ENCODE results near the gene MILR1.
A peak's percentile ranks its signal among the peaks of the same experiment; 100 is the strongest.
"Not testable (repeated sequence)": the region's sequence is repeated elsewhere in the genome, so short reads cannot be mapped to it uniquely, and the experiment has no call there.

MILR1 gene

GRCh38 chr17:64428406-64428805 is 20.5 kb upstream of the MILR1 start:
- no peak for DNase-seq (ENCODE audit: low read depth)

- DNase-seq (ENCODE audit: low read depth), result not testable (repeated sequence)
Measured at GRCh38 chr17:64430036-64430435, 18.9 kb upstream of the MILR1 start.

GRCh38 chr17:64431534-64431933 is 17.4 kb upstream of the MILR1 start:
- no peak for DNase-seq (ENCODE audit: low read depth)

GRCh38 chr17:64437944-64438525 is 10.9 kb upstream of the MILR1 start:
- DNase-seq (ENCODE audit: low read depth), result no peak

DNA sequence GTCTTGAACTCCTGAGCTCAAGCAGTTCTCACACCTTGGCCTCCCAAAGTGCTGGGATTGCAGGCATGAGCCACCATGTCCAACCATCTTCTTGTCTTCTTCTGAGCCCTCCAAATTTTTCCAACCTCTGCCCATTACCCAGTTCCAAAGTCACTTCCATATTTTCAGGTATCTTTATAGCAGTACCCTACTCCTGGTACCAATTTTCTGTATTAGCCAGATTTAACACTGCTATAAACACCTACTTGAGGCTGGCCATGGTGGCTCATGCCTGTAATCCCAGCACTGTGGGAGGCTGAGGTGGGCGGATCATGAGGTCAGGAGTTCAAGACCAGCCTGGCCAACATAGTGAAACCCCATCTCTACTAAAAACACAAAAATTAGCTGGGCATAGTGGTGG is 9.4 kb upstream of the MILR1 start:
- DNase-seq (ENCODE audit: low read depth), result not testable (repeated sequence)

DNA sequence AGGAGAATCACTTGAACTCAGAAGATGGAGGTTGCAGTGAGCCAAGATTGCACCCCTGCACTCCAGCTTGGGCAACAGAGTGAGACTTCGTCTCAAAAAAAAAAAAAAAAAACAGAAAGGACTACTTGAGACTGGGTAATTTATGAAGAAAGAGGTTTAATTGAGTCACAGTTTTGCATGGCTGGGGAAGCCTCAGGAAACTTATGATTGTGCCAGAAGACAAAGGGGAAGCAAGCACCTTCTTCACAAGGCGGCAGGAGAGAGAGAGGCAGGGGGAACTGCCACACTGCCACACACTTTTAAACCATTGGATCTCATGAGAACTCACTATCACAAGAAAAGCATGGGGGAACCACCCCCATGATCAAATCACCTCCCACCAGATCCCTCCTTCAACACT is 9.0 kb upstream of the MILR1 start:
- no peak for DNase-seq (ENCODE audit: low read depth)

GRCh38 chr17:64441772-64442540 is 7.0 kb upstream of the MILR1 start:
- DNase-seq (ENCODE audit: low read depth), result peak; percentile 23

- no peak for DNase-seq (ENCODE audit: low read depth)
Measured at GRCh38 chr17:64442541-64442971, 6.4 kb upstream of the MILR1 start.

DNA sequence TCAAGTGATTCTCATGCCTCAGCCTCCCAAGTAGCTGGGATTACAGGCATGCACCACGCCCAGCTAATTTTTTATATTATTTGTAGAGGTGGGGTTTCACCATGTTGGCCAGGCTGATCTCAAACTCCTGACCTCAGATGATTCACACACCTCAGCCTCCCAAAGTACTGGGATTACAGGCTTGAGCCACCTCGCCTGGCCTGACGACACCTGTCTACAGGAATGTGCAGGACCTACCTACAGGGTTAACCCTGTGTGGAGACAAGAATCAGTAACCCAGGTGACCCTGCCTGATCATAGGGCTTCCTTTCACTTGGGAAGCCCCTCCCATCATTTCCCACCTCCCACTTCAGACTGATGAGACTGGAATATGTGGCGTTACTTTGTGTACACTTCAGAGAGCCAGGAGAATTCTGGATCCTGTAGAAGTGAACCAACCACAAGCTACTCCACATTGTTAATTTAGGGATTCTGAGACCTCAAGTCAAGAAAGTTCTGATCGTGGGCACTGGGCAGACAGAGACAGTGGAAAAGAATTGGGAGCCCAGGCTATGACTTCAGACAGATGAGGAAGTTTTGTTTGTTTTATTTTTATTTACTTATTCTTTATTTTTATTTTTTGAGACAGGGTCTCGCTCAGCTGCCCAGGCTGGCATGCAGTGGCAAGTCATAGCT is 5.7 kb upstream of the MILR1 start:
- DNase-seq (ENCODE audit: low read depth), result no peak

GRCh38 chr17:64447526-64447925 is 1.4 kb upstream of the MILR1 start:
- DNase-seq (ENCODE audit: low read depth), result no peak

- no peak for DNase-seq (ENCODE audit: low read depth)
Measured at GRCh38 chr17:64449545-64449944, 630 bp downstream of the MILR1 start.

GRCh38 chr17:64455993-64456885 is 7.3 kb downstream of the MILR1 start:
- no peak for DNase-seq (ENCODE audit: low read depth)

GRCh38 chr17:64457156-64457555 is 8.2 kb downstream of the MILR1 start:
- DNase-seq (ENCODE audit: low read depth), result no peak

- DNase-seq (ENCODE audit: low read depth), result no peak
Measured at GRCh38 chr17:64458756-64459155, 9.8 kb downstream of the MILR1 start.

GRCh38 chr17:64459284-64459747 is 10.4 kb downstream of the MILR1 start:
- no peak for DNase-seq (ENCODE audit: low read depth)

- DNase-seq (ENCODE audit: low read depth), result not testable (repeated sequence)
Measured at GRCh38 chr17:64459818-64460217, 10.9 kb downstream of the MILR1 start.

DNA sequence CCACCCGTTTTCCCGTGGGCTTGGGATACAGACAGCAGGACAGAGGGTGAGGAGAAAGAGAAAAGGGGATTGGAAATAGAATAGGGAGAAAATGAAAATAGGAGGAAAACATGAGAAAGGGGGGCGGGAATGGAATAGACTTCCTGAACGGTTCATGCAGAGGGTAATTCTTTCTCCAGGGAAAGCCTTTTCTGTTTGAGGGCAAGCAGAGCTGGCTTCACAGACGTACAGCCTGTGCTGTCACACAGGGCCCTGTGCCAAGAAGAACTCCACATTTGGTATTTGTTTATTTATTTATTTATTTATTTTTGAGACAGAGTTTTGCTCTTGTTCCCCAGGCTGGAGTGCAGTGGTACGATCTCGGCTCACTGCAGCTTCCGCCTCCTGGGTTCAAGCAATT is 12.0 kb downstream of the MILR1 start:
- DNase-seq (ENCODE audit: low read depth), result no peak

- no peak for DNase-seq (ENCODE audit: low read depth)
Measured at GRCh38 chr17:64461788-64462187, 12.9 kb downstream of the MILR1 start.

GRCh38 chr17:64466019-64466735 is 17.3 kb downstream of the MILR1 start:
- DNase-seq (ENCODE audit: low read depth), result no peak

DNA sequence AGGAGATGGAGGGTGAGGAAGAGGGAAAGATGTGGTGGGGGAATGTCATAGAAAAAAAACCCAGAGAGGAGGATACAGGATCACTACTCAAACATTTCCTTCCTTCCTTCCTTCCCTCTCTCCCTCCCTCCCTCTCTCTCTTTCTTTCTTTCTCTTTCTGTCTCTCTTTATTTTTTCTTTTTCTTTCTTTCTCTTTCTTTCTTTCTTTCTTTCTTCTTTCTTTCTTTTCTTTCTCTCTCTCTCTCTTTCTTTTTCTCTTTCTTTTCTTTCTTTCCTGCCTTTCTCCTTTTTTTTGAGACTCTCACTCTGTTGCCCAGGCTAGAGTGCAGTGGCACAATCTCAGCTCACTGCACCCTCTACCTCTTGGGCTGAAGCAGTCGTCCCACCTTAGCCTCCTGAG is 17.9 kb downstream of the MILR1 start:
- not testable (repeated sequence) for DNase-seq (ENCODE audit: low read depth)

GRCh38 chr17:64470625-64471024 is 21.7 kb downstream of the MILR1 start:
- DNase-seq (ENCODE audit: low read depth), result no peak

Measured in GM04503 (cell line).